NK-92 treated with Interleukin-12 subunit alpha and Interleukin-12 subunit beta, amount 100 ng/mL, for 24 hours (cell line): ENCODE data around the gene WDR59.
"Not testable (repeated sequence)": the region's sequence is repeated elsewhere in the genome, so short reads cannot be mapped to it uniquely, and the experiment has no call there.

ENCODE experiments used
- DNase-seq: peaks from one replicate; lab custom pipeline; 2025; lab: John Stamatoyannopoulos, UW

The WDR59 gene

GRCh38 chr16:74850027-74850426 lies 134.9 kb downstream of the WDR59 start:
- no peak for DNase-seq

- DNase-seq: no peak
These were observed 137.7 kb downstream of the WDR59 start for GRCh38 chr16:74847202-74847601.

GRCh38 chr16:74846714-74847113 lies 138.2 kb downstream of the WDR59 start:
- DNase-seq: no peak

DNA sequence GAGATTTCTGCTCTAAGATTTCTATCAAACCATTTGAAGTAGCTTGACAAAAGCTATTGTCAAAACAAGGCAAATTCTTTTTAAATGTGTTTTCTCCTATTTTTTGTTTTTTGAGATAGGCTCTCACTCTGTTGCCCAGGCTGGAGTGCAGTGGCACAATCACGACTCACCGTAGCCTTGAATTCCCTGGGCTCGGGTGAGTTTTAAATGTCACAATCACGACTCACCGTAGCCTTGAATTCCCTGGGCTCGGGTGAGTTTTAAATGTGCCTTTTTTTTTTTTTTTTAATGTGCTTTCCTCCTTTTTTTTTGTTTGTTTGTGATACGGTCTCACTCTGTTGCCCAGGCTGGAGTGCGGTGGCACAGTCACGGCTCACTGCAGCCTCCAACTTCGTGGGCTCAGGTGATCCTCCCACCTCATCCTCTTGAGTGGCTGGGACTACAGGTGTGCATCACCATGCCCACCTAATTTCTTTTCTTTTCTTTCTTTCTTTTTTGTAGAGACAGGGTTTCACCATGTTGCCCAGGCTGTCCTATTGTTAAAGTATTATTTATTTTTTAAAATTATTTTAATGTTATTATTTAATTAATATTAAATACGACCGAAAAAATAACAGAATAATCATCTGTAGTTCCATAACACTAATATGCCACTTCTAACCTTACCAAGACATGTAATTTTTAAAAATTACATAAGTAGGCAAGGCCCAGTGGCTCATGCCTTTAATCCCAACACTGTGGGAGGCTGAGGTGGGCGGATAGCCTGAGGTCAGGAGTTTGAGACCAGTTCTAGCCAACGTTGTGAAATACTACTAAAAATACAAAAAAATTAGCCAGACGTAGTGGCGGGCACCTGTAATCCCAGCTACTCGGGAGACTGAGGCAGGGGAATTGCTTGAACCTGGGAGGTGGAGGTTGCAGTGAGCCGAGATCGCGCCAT lies 140.6 kb downstream of the WDR59 start:
- DNase-seq: no peak

DNA sequence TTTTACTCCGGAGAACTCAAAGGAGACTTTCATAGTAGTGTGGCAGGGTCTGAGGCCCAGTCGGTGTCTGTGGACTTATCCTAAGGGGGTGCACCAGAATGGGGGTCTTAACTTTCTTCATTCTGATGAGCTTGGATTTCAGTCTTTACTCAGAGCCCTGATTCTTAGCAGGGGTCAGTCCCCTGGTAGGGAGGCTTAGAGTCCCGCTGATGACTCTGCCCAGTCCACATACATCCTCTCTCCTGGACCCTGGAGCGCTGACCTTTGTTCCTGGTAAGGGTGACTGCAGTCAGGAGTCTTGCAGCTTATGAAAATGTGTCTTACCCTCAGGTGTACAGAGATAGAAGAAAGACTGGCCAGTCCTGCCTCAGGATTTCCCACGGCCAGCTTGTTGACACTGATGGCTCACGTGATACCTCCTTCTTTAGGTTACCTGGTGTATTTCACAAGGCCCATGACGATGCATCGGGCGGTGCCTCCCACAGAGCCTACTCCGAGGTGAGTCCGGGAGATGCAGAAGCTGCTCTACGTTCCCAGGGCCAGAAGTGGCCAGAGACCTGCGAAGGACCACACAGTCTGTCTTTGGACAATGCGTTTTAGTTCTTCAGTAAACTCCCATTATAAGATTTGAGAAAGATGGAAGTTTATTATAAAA lies 141.4 kb downstream of the WDR59 start:
- DNase-seq: not testable (repeated sequence)

DNA sequence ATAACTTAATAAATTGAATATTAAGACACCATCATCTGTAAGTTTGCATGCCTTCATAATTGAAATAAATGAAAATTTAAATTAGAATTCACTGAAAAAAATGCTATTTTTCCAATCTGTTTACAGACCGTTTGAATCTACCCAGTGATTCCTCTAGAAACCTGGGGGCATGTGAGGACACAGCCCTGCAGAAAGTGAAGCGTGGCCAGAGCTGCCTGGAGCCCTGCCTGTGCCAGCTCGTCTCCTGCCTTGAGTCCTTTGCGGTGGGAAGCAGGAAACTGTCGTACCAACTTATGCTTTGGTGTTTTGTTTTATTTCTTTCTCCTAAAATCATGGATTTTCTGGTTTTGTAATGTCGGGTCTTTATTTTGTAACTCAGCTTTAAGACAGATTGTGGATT lies 142.5 kb downstream of the WDR59 start:
- DNase-seq: no peak

DNA sequence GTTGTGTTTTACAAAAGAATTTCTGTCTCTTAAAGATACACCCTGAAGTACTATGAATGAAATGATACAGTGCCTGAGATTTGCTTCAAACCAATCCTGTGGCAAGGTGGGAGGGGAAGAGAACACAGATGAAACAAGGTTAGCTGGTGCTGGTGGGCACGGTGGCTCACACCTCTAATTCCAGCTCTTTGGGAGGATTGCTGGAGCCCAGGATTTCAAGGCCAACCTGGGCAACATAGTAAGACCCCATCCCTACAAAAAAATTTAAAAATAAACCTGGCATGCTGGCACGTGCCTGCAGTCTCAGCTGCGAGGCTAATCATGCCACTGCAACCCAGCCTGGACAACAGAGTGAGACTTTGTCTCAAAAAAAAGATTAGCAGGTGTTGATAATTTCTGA lies 143.0 kb downstream of the WDR59 start:
- DNase-seq: no peak

DNA sequence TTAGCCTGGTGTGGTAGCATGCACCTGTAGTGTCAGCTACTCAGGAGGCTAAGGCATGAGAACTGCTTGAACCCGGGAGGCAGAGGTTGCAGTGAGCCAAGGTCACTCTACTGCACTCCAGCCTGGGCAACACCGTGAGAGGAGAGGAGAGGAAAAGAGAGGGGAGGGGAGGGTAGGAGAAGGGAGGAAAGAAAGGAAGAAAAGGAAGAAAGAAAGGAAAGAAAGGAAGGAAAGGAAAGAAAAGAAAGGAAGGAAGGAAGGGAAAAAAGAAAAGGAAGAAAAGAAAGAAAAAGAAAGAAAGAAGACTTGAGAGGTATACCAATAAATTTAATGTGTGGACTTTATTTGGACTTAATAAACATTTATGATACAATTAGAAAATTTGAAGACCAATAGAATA lies 143.5 kb downstream of the WDR59 start:
- DNase-seq: no peak

- no peak for DNase-seq
These were observed 147.9 kb downstream of the WDR59 start for GRCh38 chr16:74837056-74837455.

- no peak for DNase-seq
These were observed 148.7 kb downstream of the WDR59 start for GRCh38 chr16:74836111-74836671.

- no peak for DNase-seq
These were observed 152.7 kb downstream of the WDR59 start for GRCh38 chr16:74832228-74832627.

DNA sequence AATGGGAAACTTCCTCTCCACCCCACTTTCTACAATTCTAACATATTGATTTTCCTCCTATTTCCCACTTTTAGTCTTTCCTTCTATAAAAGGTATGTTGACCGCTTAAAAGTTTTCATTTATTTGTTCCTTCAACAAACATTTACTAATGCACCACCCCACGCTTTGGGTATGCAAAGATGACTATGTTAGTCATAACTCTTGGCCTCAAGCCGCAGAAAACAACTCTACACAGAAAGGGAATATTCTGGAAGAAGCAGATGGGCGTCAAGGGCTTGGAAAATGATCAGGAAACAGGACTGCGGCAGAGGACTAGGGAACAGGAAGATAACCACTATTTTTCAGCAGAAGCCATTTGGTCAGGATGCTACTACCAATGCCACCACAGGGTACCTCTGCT lies 153.5 kb downstream of the WDR59 start:
- no peak for DNase-seq

DNA sequence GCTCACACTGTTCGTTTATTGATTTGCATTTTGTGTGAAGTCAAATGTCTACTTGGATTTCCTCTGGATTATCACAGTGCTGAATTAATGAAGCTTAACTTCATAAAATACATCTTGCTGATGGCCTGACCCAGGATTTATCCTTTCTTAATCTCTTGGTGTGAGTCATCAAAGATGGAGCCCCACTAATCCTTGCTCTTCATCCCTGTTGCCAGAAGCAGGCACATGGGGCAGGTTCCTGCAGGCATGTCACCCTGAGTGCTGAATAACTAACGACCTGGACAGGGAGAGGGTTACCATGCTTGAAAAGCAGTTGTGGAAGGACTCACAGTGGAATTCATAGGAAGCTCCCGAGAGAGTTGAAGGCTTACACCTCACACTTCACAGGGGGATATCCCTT lies 154.3 kb downstream of the WDR59 start:
- no peak for DNase-seq

GRCh38 chr16:74829637-74830036 lies 155.3 kb downstream of the WDR59 start:
- no peak for DNase-seq

DNA sequence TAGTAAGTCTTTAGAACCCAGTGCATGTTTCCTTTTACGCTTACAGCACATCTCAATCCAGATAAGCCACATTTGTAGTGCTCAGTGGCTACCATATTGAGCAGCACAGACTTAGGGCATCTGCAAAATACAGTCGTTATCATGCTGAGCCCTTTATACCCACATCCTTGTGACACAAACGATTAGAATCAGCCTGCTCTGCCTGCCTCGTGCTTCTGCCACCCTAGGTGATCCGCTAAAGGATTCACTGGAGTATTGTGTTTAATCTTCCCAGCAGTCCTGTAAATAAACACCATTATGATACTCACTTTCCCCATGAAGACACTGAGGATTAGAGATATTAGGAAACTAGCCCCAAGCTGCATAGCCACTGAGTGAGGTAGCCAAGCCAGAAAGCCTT lies 159.0 kb downstream of the WDR59 start:
- no peak for DNase-seq

GRCh38 chr16:74825016-74825415 lies 159.9 kb downstream of the WDR59 start:
- DNase-seq: no peak
